Gastrocnemius medialis (tissue), 4 donors: ENCODE data around the gene CABLES2.

Experiments used
- CTCF ChIP-seq, 5 experiments: fragments of 450-650 bp in 3 of 5; fragments of 200-600 bp in 2 of 5; sonication (generic) in 2 of 5; IDR thresholded peaks in 4 of 5; conservative IDR thresholded peaks in 1 of 5; 1 replicate in 4 of 5; 2 replicates in 1 of 5; pipeline ENCODE4 v1.5.1; 2016 to 2019; ENCODE audit warnings: antibody characterized with exemption in 5 of 5, mild to moderate bottlenecking in 3 of 5, moderate library complexity in 3 of 5
- POLR2A ChIP-seq, 2 donors: fragments of 450-650 bp; IDR thresholded peaks; one replicate each; pipeline ENCODE4 v1.6.1; 2017; ENCODE audit warnings: antibody characterized with exemption in 2 of 2, mild to moderate bottlenecking in 2 of 2, moderate library complexity in 2 of 2

GRCh38 chr20:62422636-62423325, 15.7 kb upstream of the CABLES2 start:
- TF ChIP-seq POLR2A (IDR thresholded peaks at IDR 0.05) = no peak
- no peak for TF ChIP-seq CTCF (IDR thresholded peaks at IDR 0.05 in 4 of 5, conservative IDR thresholded peaks at IDR 0.05 in 1 of 5)
